Skeletal muscle tissue (tissue), 4 donors: ENCODE results near the gene ACSL3. TPM values are rescaled to one million over a fixed set of nuclear protein-coding genes. Genes with fewer than 3 reads are reported as not detected.
A peak's percentile ranks its signal among the peaks of the same experiment; 100 is the strongest.
"Not testable (repeated sequence)": the region's sequence is repeated elsewhere in the genome, so short reads cannot be mapped to it uniquely, and the experiment has no call there.

ENCODE experiments used
- H3K27ac ChIP-seq: one replicate; pipeline ENCODE4 v1.7.0; 2013; ENCODE audit warnings: mild to moderate bottlenecking, low read depth, low read length, inconsistent platforms
- H3K27me3 ChIP-seq, 3 donors: one replicate each; pipeline ENCODE4 v1.7.0; 2013; ENCODE audit warnings: low read length in 3 of 3; ENCODE audit not compliant: control insufficient read depth in 3 of 3, insufficient read depth in 3 of 3
- H3K36me3 ChIP-seq, 3 donors: one replicate each; pipeline ENCODE4 v1.7.0; 2013; ENCODE audit warnings: low read length in 3 of 3; ENCODE audit not compliant: control insufficient read depth in 3 of 3, insufficient read depth in 3 of 3
- H3K4me1 ChIP-seq, 3 donors: one replicate each; pipeline ENCODE4 v1.7.0; 2013; ENCODE audit warnings: low read length in 3 of 3, mild to moderate bottlenecking in 3 of 3; ENCODE audit not compliant: control insufficient read depth in 3 of 3, insufficient read depth in 3 of 3
- H3K4me3 ChIP-seq, 3 donors: one replicate each; pipeline ENCODE4 v1.7.0; 2013; ENCODE audit warnings: low read length in 3 of 3
- H3K9ac ChIP-seq, 3 donors: one replicate each; pipeline ENCODE4 v1.7.0; 2013; ENCODE audit warnings: low read length in 3 of 3, mild to moderate bottlenecking in 3 of 3, moderate library complexity in 2 of 3, low read depth in 1 of 3
- H3K9me3 ChIP-seq, 3 donors: one replicate each; pipeline ENCODE4 v1.7.0; 2013; ENCODE audit warnings: low read length in 3 of 3; ENCODE audit not compliant: control insufficient read depth in 3 of 3
- total RNA-seq: library from RNA; depleted of rRNA; stranded (reverse); fragments of >200 nt; gene quantifications from one replicate; pipeline ENCODE4 v1.2.3, GENCODE V29; 2014
- donor health status: Osteomylitis.

ACSL3 gene
- total RNA-seq, 1 donor from 2014 or later, result 85.6 TPM

- Histone ChIP-seq H3K4me1 (peaks cover 10 to 28% (median 20%) of the 10 kb centered on the region in 3 donors), H3K27ac (no peak overlapping the region), H3K9me3 (no peaks in the 10 kb centered on the region), H3K36me3 (peaks cover 7 to 12% (median 7%) of the 10 kb centered on the region in 3 donors), H3K4me3 (no peak overlapping the region), H3K9ac (no peak overlapping the region), H3K27me3 (no peaks in the 10 kb centered on the region)
Measured at GRCh38 chr2:222907048-222907447, 46.2 kb downstream of the ACSL3 start.

- Histone ChIP-seq H3K4me1 (peaks cover 17 to 35% (median 27%) of the 10 kb centered on the region in 3 donors), H3K27ac (no peak overlapping the region), H3K36me3 (peaks cover 7 to 12% (median 7%) of the 10 kb centered on the region in 3 donors)
Measured at GRCh38 chr2:222907790-222908441, 47.1 kb downstream of the ACSL3 start.

GRCh38 chr2:222909286-222909685, 48.5 kb downstream of the ACSL3 start:
- Histone ChIP-seq H3K27ac (no peak overlapping the region), H3K4me1 (peaks cover 20 to 34% (median 31%) of the 10 kb centered on the region in 3 donors), H3K27me3 (no peaks in the 10 kb centered on the region), H3K4me3 (no peak overlapping the region), H3K9me3 (no peaks in the 10 kb centered on the region), H3K9ac (no peak overlapping the region), H3K36me3 (peaks cover 7 to 12% (median 7%) of the 10 kb centered on the region in 3 donors)

More at GRCh38 chr2:222907790-222908441, 47.1 kb downstream of the ACSL3 start:
- Histone ChIP-seq H3K4me3 (no peak overlapping the region), H3K9me3 (no peaks in the 10 kb centered on the region), H3K27me3 (no peaks in the 10 kb centered on the region), H3K9ac (no peak overlapping the region)

- H3K27ac ChIP-seq, result peak overlapping the region; percentile 52
- H3K4me3 ChIP-seq, result peak overlapping the region in 1 of 3 donors; percentile 21
- peaks cover 17 to 22% (median 19%) of the 10 kb centered on the region in 3 donors for H3K4me1 ChIP-seq
- H3K36me3 ChIP-seq, result peaks cover 7 to 15% (median 7%) of the 10 kb centered on the region in 3 donors
- H3K9me3 ChIP-seq, result no peaks in the 10 kb centered on the region
- H3K27me3 ChIP-seq, result no peaks in the 10 kb centered on the region
- H3K9ac ChIP-seq, result no peak overlapping the region
Measured at GRCh38 chr2:222912117-222912516, 51.3 kb downstream of the ACSL3 start.

GRCh38 chr2:222912776-222913175, 51.9 kb downstream of the ACSL3 start:
- Histone ChIP-seq H3K4me3 (peak overlapping the region; percentile 0 to 45 (median 21)), H3K27ac (peak overlapping the region; percentile 52), H3K36me3 (peaks cover 7 to 13% (median 7%) of the 10 kb centered on the region in 3 donors), H3K27me3 (no peaks in the 10 kb centered on the region), H3K4me1 (peaks cover 17 to 19% (median 17%) of the 10 kb centered on the region in 3 donors), H3K9ac (peak overlapping the region in 2 of 3 donors; percentile 29 to 63), H3K9me3 (no peaks in the 10 kb centered on the region)

GRCh38 chr2:222915092-222915957, 54.5 kb downstream of the ACSL3 start:
- Histone ChIP-seq H3K36me3 (peaks cover 2 to 19% (median 3%) of the 10 kb centered on the region in 3 donors), H3K4me1 (peaks cover 21 to 30% (median 28%) of the 10 kb centered on the region in 3 donors), H3K9me3 (no peaks in the 10 kb centered on the region), H3K27ac (no peak overlapping the region), H3K27me3 (no peaks in the 10 kb centered on the region), H3K9ac (no peak overlapping the region), H3K4me3 (no peak overlapping the region)

GRCh38 chr2:222916229-222917197, 55.7 kb downstream of the ACSL3 start:
- Histone ChIP-seq H3K36me3 (peaks cover 4 to 25% (median 13%) of the 10 kb centered on the region in 3 donors), H3K27ac (no peak overlapping the region), H3K4me1 (peaks cover 21 to 28% (median 28%) of the 10 kb centered on the region in 3 donors), H3K4me3 (no peak overlapping the region), H3K27me3 (no peaks in the 10 kb centered on the region), H3K9me3 (no peaks in the 10 kb centered on the region), H3K9ac (no peak overlapping the region)

- not testable (repeated sequence) for H3K27me3 ChIP-seq, H3K9me3 ChIP-seq, H3K9ac ChIP-seq, H3K4me3 ChIP-seq, H3K27ac ChIP-seq
- Histone ChIP-seq H3K4me1 (peaks cover 16 to 24% (median 21%) of the 10 kb centered on the region in 3 donors), H3K36me3 (peaks cover 7 to 32% (median 20%) of the 10 kb centered on the region in 3 donors)
Measured at GRCh38 chr2:222917212-222917611, 56.4 kb downstream of the ACSL3 start.

GRCh38 chr2:222919841-222920526, 59.1 kb downstream of the ACSL3 start:
- no peak overlapping the region for H3K9ac ChIP-seq
- H3K9me3 ChIP-seq, result no peaks in the 10 kb centered on the region
- peaks cover 4 to 11% (median 10%) of the 10 kb centered on the region in 3 donors for H3K4me1 ChIP-seq
- peaks cover 7 to 53% (median 39%) of the 10 kb centered on the region in 3 donors for H3K36me3 ChIP-seq
- no peak overlapping the region for H3K4me3 ChIP-seq
- H3K27ac ChIP-seq, result no peak overlapping the region
- no peaks in the 10 kb centered on the region for H3K27me3 ChIP-seq
